Thoracic aorta (tissue), 2 donors: Measurements from ENCODE around the gene AASDH. TPM values are rescaled to one million over a fixed set of nuclear protein-coding genes. Genes with fewer than 3 reads are reported as not detected.

ENCODE experiments used
- ATAC-seq: fragments of 150-250 bp; one replicate; pipeline ENCODE4 v1.8.0; 2017; ENCODE audit warnings: low read depth; ENCODE audit not compliant: insufficient number of reproducible peaks, low FRiP score
- DNase-seq: peaks from one replicate; pipeline ENCODE4 v3.0.0-alpha.2; 2020; ENCODE audit warnings: low spot score
- H3K27ac ChIP-seq, 2 donors: fragments of 200-600 bp; sonication (generic); 1 replicate in 1 of 2; 2 replicates in 1 of 2; pipeline ENCODE4 v1.5.1; 2016; ENCODE audit warnings: mild to moderate bottlenecking in 2 of 2, moderate library complexity in 2 of 2
- H3K27me3 ChIP-seq: fragments of 200-600 bp; sonication (generic); replicated peaks from 2 replicates; pipeline ENCODE4 v1.6.0; 2016; ENCODE audit warnings: mild to moderate bottlenecking; ENCODE audit not compliant: insufficient read depth
- H3K36me3 ChIP-seq: fragments of 200-600 bp; sonication (generic); one replicate; pipeline ENCODE4 v1.5.1; 2016
- H3K4me1 ChIP-seq, 2 donors: fragments of 200-600 bp; sonication (generic); 1 replicate in 1 of 2; 2 replicates in 1 of 2; pipeline versions ENCODE4 v1.5.1 to v1.6.0; 2016; ENCODE audit warnings: low read depth in 2 of 2, mild to moderate bottlenecking in 1 of 2; ENCODE audit not compliant: control insufficient read depth in 1 of 2
- H3K4me3 ChIP-seq: fragments of 200-600 bp; sonication (generic); 2 replicates; pipeline ENCODE4 v1.5.1; 2016; ENCODE audit warnings: mild to moderate bottlenecking
- H3K9me3 ChIP-seq: fragments of 200-600 bp; sonication (generic); 2 replicates; pipeline ENCODE4 v1.5.1; 2016
- total RNA-seq, 2 donors: library from RNA; depleted of rRNA; stranded (reverse); fragments of >200 nt; gene quantifications; one replicate each; pipeline versions ENCODE4 v1.1.0 to v1.2.3, GENCODE V29; 2016
- TF ChIP-seq, protein P1 (sequence below): fragments of 200-600 bp; sonication (generic); IDR thresholded peaks from one replicate; pipeline ENCODE4 v1.5.1; 2019; ENCODE audit warnings: antibody characterized with exemption

AASDH gene
- total RNA-seq, 2 donors from 2014 or later = 4.6 to 7.9 TPM

DNA sequence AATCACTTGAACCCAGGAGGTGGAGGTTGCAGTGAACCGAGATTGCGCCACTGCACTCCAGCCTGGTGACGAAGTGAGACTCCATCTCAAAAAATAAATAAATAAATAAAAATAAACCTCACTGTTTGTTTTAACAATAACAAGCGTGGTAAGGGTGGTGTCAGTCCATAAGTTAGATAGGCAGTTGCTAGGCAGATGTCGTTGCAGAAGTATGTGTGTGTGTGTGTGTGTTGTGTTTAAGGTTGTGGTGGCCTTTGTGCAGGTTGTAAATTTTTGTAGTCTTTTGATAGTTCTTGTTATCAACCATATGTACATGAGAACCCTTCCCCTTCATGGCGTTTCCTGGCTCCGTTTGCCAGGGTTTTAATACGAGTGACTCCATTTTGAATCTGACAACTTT is 4.0 kb upstream of the AASDH start:
- Histone ChIP-seq H3K4me3 (no peak overlapping the region), H3K27ac (no peak overlapping the region), H3K4me1 (peaks cover 6 to 18% of the 10 kb centered on the region in 2 donors), H3K9me3 (no peaks in the 10 kb centered on the region), H3K27me3 (no peaks in the 10 kb centered on the region), H3K36me3 (no peaks in the 10 kb centered on the region)
- TF ChIP-seq, protein P1, sequence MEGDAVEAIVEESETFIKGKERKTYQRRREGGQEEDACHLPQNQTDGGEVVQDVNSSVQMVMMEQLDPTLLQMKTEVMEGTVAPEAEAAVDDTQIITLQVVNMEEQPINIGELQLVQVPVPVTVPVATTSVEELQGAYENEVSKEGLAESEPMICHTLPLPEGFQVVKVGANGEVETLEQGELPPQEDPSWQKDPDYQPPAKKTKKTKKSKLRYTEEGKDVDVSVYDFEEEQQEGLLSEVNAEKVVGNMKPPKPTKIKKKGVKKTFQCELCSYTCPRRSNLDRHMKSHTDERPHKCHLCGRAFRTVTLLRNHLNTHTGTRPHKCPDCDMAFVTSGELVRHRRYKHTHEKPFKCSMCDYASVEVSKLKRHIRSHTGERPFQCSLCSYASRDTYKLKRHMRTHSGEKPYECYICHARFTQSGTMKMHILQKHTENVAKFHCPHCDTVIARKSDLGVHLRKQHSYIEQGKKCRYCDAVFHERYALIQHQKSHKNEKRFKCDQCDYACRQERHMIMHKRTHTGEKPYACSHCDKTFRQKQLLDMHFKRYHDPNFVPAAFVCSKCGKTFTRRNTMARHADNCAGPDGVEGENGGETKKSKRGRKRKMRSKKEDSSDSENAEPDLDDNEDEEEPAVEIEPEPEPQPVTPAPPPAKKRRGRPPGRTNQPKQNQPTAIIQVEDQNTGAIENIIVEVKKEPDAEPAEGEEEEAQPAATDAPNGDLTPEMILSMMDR = no peak
- DNase-seq (no peak), ATAC-seq (no peak)

GRCh38 chr4:56389558-56389957 is 2.3 kb upstream of the AASDH start:
- Histone ChIP-seq H3K27ac (no peak overlapping the region), H3K9me3 (no peaks in the 10 kb centered on the region), H3K4me1 (peaks cover 11 to 18% of the 10 kb centered on the region in 2 donors), H3K4me3 (no peak overlapping the region), H3K36me3 (no peaks in the 10 kb centered on the region), H3K27me3 (no peaks in the 10 kb centered on the region)
- ATAC-seq = no peak
- TF ChIP-seq, protein P1 = no peak
- no peak for DNase-seq

DNA sequence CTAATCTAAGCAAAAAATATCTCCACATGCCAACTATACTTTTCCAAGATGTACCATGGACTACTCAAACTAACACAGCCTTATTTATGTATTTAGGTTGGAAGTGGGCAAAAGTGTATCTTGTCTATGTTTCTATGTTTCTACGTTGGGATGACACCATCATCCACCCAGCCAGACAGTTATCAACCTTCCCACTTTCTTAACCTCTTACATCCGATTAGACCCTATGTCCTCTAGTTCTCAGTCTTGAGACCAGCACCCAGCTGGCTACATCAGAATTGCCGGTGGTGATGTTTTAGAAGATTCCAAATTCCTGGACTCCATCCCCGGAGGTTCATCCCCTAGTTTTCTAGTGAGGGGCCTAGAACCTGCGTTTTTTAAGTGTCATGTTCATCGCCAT is 1.0 kb upstream of the AASDH start:
- Histone ChIP-seq H3K36me3 (no peaks in the 10 kb centered on the region), H3K27me3 (no peaks in the 10 kb centered on the region), H3K9me3 (no peaks in the 10 kb centered on the region), H3K27ac (peak overlapping the region; percentile 92), H3K4me3 (peak overlapping the region; percentile 90), H3K4me1 (peaks cover 11 to 18% of the 10 kb centered on the region in 2 donors)
- TF ChIP-seq, protein P1 = no peak
- ATAC-seq (no peak), DNase-seq (no peak)

- H3K27ac ChIP-seq = no peak overlapping the region
- TF ChIP-seq, protein P1 = no peak
- peak overlapping the region; percentile 90 for H3K4me3 ChIP-seq
- peaks cover 11 to 18% of the 10 kb centered on the region in 2 donors for H3K4me1 ChIP-seq
- DNase-seq (no peak), ATAC-seq (no peak)
- H3K36me3 ChIP-seq = no peaks in the 10 kb centered on the region
- no peaks in the 10 kb centered on the region for H3K9me3 ChIP-seq
- no peaks in the 10 kb centered on the region for H3K27me3 ChIP-seq
Measured at GRCh38 chr4:56386091-56386490, 1.2 kb downstream of the AASDH start.

DNA sequence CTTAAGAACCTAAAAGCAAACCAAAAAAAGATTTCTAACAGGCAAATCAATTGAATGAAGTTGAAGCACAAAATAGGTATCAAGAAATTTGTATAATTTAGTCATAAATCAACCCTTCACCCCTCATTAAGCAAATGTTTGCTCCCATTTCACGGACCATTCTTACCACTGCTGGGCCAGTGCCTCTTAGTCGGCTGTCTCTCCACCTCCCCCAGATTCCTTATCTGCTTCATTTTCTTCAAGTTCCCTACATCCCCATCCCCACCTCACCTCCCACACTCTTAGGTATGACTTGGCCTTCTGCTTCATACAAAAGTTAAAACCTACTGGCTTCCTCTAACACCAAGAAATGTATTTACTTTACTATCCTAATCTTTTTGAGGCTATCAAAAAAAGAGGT is 11.8 kb downstream of the AASDH start:
- no peaks in the 10 kb centered on the region for H3K27me3 ChIP-seq
- no peaks in the 10 kb centered on the region for H3K9me3 ChIP-seq
- H3K4me1 ChIP-seq = no peaks in the 10 kb centered on the region
- ATAC-seq = no peak
- H3K36me3 ChIP-seq = peaks cover 8% of the 10 kb centered on the region
- TF ChIP-seq, protein P1 = no peak
- no peak for DNase-seq
- H3K27ac ChIP-seq = no peak overlapping the region
- no peak overlapping the region for H3K4me3 ChIP-seq
